Keratinocyte (primary cell): Measurements from ENCODE around the gene HIP1. TPM values are rescaled to one million over a fixed set of nuclear protein-coding genes. Genes with fewer than 3 reads are reported as not detected.
A peak's percentile ranks its signal among the peaks of the same experiment; 100 is the strongest.
"Not testable (repeated sequence)": the region's sequence is repeated elsewhere in the genome, so short reads cannot be mapped to it uniquely, and the experiment has no call there.

Source experiments
- DNase-seq: peaks from one replicate; pipeline ENCODE4 v3.0.0-alpha.2; 2011; ENCODE audit warnings: low read depth, missing footprints, low spot score
- FAIRE-seq: peaks from 2 replicates; lab custom pipeline; 2011; peaks lifted over from hg19 to GRCh38; lab: Jason Lieb, UNC
- H2AFZ ChIP-seq: 2 replicates; pipeline ENCODE4 v1.6.0; 2012; ENCODE audit warnings: low read length, control low read depth, inconsistent platforms; ENCODE audit not compliant: control insufficient read depth
- H3K27ac ChIP-seq: 2 replicates; pipeline ENCODE4 v1.5.1; 2011; ENCODE audit warnings: low read length; ENCODE audit not compliant: control insufficient read depth, insufficient read depth
- H3K27me3 ChIP-seq: 3 replicates; pipeline ENCODE4 v1.6.0; 2011; ENCODE audit warnings: low read length; ENCODE audit not compliant: control insufficient read depth, insufficient read depth; ENCODE audit errors: extremely low read depth
- H3K36me3 ChIP-seq, 2 experiments: 2 replicates in 1 of 2; 3 replicates in 1 of 2; pipeline ENCODE4 v1.5.1; 2011; ENCODE audit warnings: low read length in 2 of 2, mild to moderate bottlenecking in 1 of 2; ENCODE audit not compliant: control insufficient read depth in 2 of 2, insufficient read depth in 2 of 2; ENCODE audit errors: extremely low read depth in 1 of 2
- H3K4me1 ChIP-seq: 3 replicates; pipeline ENCODE4 v1.5.1; 2011; ENCODE audit warnings: low read length; ENCODE audit not compliant: control insufficient read depth, insufficient read depth; ENCODE audit errors: extremely low read depth
- H3K4me2 ChIP-seq: 3 replicates; pipeline ENCODE4 v1.6.0; 2011; ENCODE audit warnings: low read depth, low read length; ENCODE audit not compliant: control insufficient read depth, insufficient read depth; ENCODE audit errors: extremely low read depth
- H3K4me3 ChIP-seq, 3 experiments: fragments of 200-600 bp in 1 of 3; sonication (generic) in 1 of 3; 2 replicates in 2 of 3; 3 replicates in 1 of 3; pipeline ENCODE4 v1.5.1; 2011 to 2016; ENCODE audit warnings: low read length in 3 of 3, mild to moderate bottlenecking in 3 of 3, control low read depth in 2 of 3, inconsistent platforms in 1 of 3, low read depth in 1 of 3, mixed read lengths in 1 of 3, mixed run types in 1 of 3, moderate library complexity in 1 of 3; ENCODE audit not compliant: control insufficient read depth in 2 of 3, insufficient read depth in 2 of 3; ENCODE audit errors: extremely low read depth in 1 of 3
- H3K79me2 ChIP-seq: 2 replicates; pipeline ENCODE4 v1.6.0; 2012; ENCODE audit warnings: low read length; ENCODE audit not compliant: control insufficient read depth, insufficient read depth
- H3K9ac ChIP-seq: 3 replicates; pipeline ENCODE4 v1.6.0; 2011; ENCODE audit warnings: low read length; ENCODE audit not compliant: control insufficient read depth, insufficient read depth; ENCODE audit errors: extremely low read depth
- H3K9me1 ChIP-seq: 3 replicates; pipeline ENCODE4 v1.6.0; 2011; ENCODE audit warnings: low read length; ENCODE audit not compliant: control insufficient read depth, insufficient read depth; ENCODE audit errors: extremely low read depth
- H3K9me3 ChIP-seq: 2 replicates; pipeline ENCODE4 v1.5.1; 2012; ENCODE audit warnings: low read depth, low read length; ENCODE audit not compliant: control insufficient read depth
- H4K20me1 ChIP-seq: 3 replicates; pipeline ENCODE4 v1.6.0; 2011; ENCODE audit warnings: low read length; ENCODE audit not compliant: control insufficient read depth, insufficient read depth; ENCODE audit errors: extremely low read depth
- CTCF ChIP-seq, 3 experiments: IDR thresholded peaks in 1 of 3; conservative IDR thresholded peaks in 1 of 3; optimal IDR thresholded peaks in 1 of 3; 2 replicates in 2 of 3; 3 replicates in 1 of 3; pipeline versions ENCODE3 to v1.5.1; 2011; ENCODE audit warnings: low read length in 3 of 3, mild to moderate bottlenecking in 3 of 3, moderate library complexity in 2 of 3, control low read depth in 1 of 3, inconsistent platforms in 1 of 3; ENCODE audit not compliant: insufficient read depth in 2 of 3; ENCODE audit errors: extremely low read depth in 1 of 3
- EZH2 ChIP-seq: IDR thresholded peaks from one replicate; pipeline ENCODE4 v1.6.1; 2012; ENCODE audit warnings: inconsistent platforms, mild to moderate bottlenecking, low read length, moderate library complexity
- dilution Hi-C: fragments of 300-500 bp; cut with MboI; formaldehyde crosslinking; loops from one replicate; pipeline ENCODE4 v1.7.0; 2020; ENCODE audit warnings: low sequenced_read_pairs; ENCODE audit not compliant: extremely low pct_ligation_motif_present
- polyA plus RNA-seq, 5 experiments: library from polyadenylated mRNA; depleted of rRNA in 3 of 5; stranded (reverse) in 3 of 5; stranded (forward) in 1 of 5; unstranded in 1 of 5; fragments of >200 nt; gene quantifications; 1 replicate in 1 of 5; 2 replicates in 3 of 5; 3 replicates in 1 of 5; pipeline versions ENCODE4 v1.2.1 to v1.2.3, GENCODE V29; 2011 to 2012; ENCODE audit warnings: missing spikeins in 2 of 5, low read depth in 1 of 5, low replicate concordance in 1 of 5

Gene HIP1
- polyA plus RNA-seq, 1 donor (not counting 4 experiments of a cell fraction or from before 2014, with no cell fraction given) = 5.0 TPM

DNA sequence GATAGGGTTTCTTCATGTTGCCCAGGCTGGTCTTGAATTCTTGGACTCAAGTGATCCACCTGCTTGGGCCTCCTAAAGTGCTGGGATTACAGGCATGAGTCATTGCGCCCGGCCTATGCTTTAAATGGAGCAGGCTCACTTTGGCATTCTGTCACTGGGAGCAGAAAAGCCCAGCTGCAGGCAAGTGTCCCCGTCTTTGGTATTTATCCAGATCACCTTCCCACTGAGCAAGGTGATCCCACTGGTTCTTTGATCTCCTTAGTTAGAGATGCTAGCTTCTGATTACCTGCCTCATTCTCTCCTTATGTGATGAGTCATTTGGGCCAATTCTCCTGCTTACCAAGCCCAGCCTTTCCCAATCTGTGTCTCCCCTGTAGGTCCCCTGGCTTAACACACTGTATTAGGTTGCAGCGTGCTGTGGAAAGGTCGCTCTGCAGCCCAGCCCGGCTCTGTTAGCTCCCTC, 207.4 kb downstream of the HIP1 start:
- H3K9ac ChIP-seq = no peak overlapping the region
- DNase-seq (no peak), FAIRE-seq (no peak)
- no peak overlapping the region for H3K4me2 ChIP-seq
- no peaks in the 10 kb centered on the region for H3K9me3 ChIP-seq
- no peak overlapping the region for H2AFZ ChIP-seq
- no peak overlapping the region for H3K4me3 ChIP-seq
- no peaks in the 10 kb centered on the region for H3K36me3 ChIP-seq
- H4K20me1 ChIP-seq = no peaks in the 10 kb centered on the region
- dilution Hi-C loops = no loop called here
- peaks cover 16% of the 10 kb centered on the region for H3K79me2 ChIP-seq
- peaks cover 2% of the 10 kb centered on the region for H3K4me1 ChIP-seq
- TF ChIP-seq CTCF (optimal IDR thresholded peaks at IDR 0.05 in 1 of 3, IDR thresholded peaks at IDR 0.05 in 1 of 3, conservative IDR thresholded peaks at IDR 0.05 in 1 of 3; ENCODE audit: extremely low read depth in 1 of 3, insufficient read depth in 2 of 3, low read length in 3 of 3) = no peak
- TF ChIP-seq EZH2 = no peak
- no peaks in the 10 kb centered on the region for H3K27me3 ChIP-seq
- no peak overlapping the region for H3K27ac ChIP-seq
- no peaks in the 10 kb centered on the region for H3K9me1 ChIP-seq

DNA sequence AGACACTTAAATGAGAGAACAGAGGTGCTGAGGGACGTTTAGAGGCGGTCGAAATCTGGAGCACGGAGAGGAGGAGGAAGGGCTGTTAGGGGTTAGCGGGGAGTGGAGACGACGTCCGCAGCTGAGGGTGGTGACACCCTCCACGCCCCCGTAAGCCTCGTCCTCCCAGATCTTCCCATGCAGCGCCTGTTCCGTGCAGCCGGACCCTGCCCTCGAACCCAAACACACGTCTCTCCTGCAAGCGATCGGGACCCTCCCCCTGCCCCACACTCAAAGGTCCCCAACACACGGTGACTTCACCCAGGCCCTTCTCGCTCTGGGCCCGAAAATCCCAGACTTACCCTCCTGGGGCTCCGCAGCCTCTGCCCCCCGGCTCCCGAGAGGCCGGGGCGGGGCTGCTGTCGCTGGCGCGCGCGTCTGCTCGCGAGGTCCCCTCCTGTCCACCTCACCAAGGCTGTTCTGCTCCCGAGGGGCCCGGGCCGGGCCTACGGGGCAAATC, 211.5 kb downstream of the HIP1 start:
- H3K27me3 ChIP-seq, DNase-seq, FAIRE-seq, H3K36me3 ChIP-seq, H3K9me1 ChIP-seq, H4K20me1 ChIP-seq, H3K9me3 ChIP-seq, dilution Hi-C loops, H3K4me1 ChIP-seq: not testable (repeated sequence)
- Histone ChIP-seq H3K9ac (peak overlapping the region; percentile 83), H3K4me3 (peak overlapping the region; percentile 76 to 92 (median 84)), H3K27ac (peak overlapping the region; percentile 69), H3K79me2 (peaks cover 31% of the 10 kb centered on the region), H3K4me2 (peak overlapping the region; percentile 78), H2AFZ (peak overlapping the region; percentile 19)

DNA sequence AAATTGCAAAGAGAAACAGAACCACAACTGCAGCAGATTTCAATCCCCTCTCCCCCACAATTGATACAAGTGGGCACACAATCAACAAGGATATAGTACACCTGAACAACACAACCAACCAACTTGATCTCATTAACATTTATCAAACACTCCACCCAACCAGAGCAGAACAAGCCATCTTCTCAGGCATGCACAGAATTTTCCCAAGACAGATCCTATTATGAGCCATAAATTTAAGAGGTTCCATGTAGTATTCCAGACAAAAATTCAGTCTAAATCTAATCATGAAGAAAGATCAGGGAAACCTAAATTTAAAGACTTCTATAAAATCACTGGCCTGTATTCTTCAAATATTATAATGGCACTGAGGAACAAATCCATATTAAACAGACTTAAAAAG, 217.0 kb downstream of the HIP1 start:
- DNase-seq, H3K9me1 ChIP-seq, H2AFZ ChIP-seq, H4K20me1 ChIP-seq, H3K4me1 ChIP-seq, H3K27ac ChIP-seq, dilution Hi-C loops, H3K4me3 ChIP-seq, FAIRE-seq, H3K27me3 ChIP-seq, H3K9ac ChIP-seq, H3K9me3 ChIP-seq, H3K36me3 ChIP-seq, H3K4me2 ChIP-seq: not testable (repeated sequence)
- H3K79me2 ChIP-seq = peaks cover 37% of the 10 kb centered on the region

GRCh38 chr7:75518842-75519241, 219.9 kb downstream of the HIP1 start:
- FAIRE-seq, H3K27me3 ChIP-seq, dilution Hi-C loops, H3K9me1 ChIP-seq, H2AFZ ChIP-seq, H3K36me3 ChIP-seq, H4K20me1 ChIP-seq, H3K27ac ChIP-seq, DNase-seq, H3K4me3 ChIP-seq, H3K9me3 ChIP-seq, H3K4me1 ChIP-seq, H3K4me2 ChIP-seq, H3K9ac ChIP-seq: not testable (repeated sequence)
- H3K79me2 ChIP-seq = peaks cover 21% of the 10 kb centered on the region
